AG04449 (cell line): ENCODE data around the gene MMUT.

Experiments
- CTCF ChIA-PET: fragments of 350-600 bp; formaldehyde crosslinking; extraction: SDS; loops from one replicate; lab custom pipeline; 2021; ENCODE audit warnings: antibody characterized with exemption; lab: Yijun Ruan, JAX
- POLR2A ChIA-PET: fragments of 400-600, 350-600 bp; formaldehyde crosslinking; extraction: SDS; loops from one replicate; lab custom pipeline; 2020; ENCODE audit warnings: antibody characterized with exemption, inconsistent platforms; lab: Yijun Ruan, JAX
- DNase-seq: peaks from one replicate; pipeline ENCODE4 v3.0.0-alpha.2; 2010; ENCODE audit warnings: low read depth, low spot score
- H3K4me3 ChIP-seq: 2 replicates; pipeline ENCODE4 v1.5.1; 2011; ENCODE audit warnings: low read depth, mild to moderate bottlenecking, control low read depth, low read length
- TF ChIP-seq, protein P1 (sequence below): IDR thresholded peaks from one replicate; pipeline ENCODE4 v1.5.1; 2011; ENCODE audit warnings: mild to moderate bottlenecking, moderate library complexity, low read length, control low read depth, inconsistent platforms; ENCODE audit not compliant: insufficient read depth; ENCODE audit errors: missing control alignments

MMUT gene

DNA sequence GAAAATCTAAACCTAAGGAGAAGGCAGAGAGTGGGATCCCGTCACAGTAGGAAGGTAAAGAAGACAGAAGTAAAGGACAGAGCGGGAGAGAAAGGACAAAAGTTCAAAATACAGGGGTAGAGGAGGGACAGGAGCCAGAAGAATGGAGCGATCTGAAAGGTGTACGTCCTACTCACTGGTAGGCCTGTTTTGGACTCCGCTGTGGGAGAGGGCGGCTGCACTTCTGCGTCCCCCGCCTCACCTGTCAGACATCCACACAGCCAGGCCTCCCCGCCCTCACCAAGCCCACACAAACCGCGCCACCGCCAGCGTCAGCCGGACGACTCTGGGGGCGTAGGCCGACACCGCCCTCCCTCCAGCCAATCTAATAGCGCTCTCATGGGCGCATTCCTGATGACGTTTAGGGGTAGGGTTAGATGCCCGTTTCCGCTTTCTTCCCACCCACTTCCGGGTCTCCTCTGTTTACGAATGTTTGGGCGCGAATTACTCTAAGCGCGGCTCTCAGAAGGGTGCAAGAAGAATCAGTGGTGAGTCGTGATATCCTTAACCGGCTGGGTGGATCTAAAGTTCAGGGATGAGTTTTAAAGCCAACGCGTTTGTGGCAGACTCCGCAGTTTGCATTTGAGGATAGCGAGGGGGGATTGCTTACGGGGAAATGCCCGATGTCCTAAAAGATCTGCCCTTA is at the start of gene MMUT, which contains the start of gene CENPQ:
Gene MMUT (minus strand): TSS at position 327 of the 685 bp plus-strand sequence. CDS start 3,787 bp downstream, outside the sequence.
Gene CENPQ (plus strand): TSS at position 444 of the 685 bp plus-strand sequence. CDS start 6,807 bp downstream, outside the sequence.
- ChIA-PET CTCF (interaction anchor here (1.6 kb wide), 1 partner anchor 10 kb away, joined by 9 read pairs; no protein-coding TSS in a partner anchor), POLR2A (no interaction called here)
- peak within 1 kb of the TSS; percentile 91 for H3K4me3 ChIP-seq
- DNase-seq: peak; percentile 47
- TF ChIP-seq, protein P1, sequence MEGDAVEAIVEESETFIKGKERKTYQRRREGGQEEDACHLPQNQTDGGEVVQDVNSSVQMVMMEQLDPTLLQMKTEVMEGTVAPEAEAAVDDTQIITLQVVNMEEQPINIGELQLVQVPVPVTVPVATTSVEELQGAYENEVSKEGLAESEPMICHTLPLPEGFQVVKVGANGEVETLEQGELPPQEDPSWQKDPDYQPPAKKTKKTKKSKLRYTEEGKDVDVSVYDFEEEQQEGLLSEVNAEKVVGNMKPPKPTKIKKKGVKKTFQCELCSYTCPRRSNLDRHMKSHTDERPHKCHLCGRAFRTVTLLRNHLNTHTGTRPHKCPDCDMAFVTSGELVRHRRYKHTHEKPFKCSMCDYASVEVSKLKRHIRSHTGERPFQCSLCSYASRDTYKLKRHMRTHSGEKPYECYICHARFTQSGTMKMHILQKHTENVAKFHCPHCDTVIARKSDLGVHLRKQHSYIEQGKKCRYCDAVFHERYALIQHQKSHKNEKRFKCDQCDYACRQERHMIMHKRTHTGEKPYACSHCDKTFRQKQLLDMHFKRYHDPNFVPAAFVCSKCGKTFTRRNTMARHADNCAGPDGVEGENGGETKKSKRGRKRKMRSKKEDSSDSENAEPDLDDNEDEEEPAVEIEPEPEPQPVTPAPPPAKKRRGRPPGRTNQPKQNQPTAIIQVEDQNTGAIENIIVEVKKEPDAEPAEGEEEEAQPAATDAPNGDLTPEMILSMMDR: no peak

- H3K4me3 ChIP-seq: no peak overlapping the region
- CTCF ChIA-PET: no interaction called here
- no peak for DNase-seq
- TF ChIP-seq, protein P1: no peak
- POLR2A ChIA-PET: no interaction called here
These were observed 46.3 kb upstream of the MMUT start for GRCh38 chr6:49509342-49509741.

GRCh38 chr6:49506569-49507111 is 43.6 kb upstream of the MMUT start:
- TF ChIP-seq, protein P1: no peak
- no peak for DNase-seq
- H3K4me3 ChIP-seq: no peak overlapping the region
- CTCF ChIA-PET: no interaction called here
- POLR2A ChIA-PET: no interaction called here

GRCh38 chr6:49504666-49505065 is 41.6 kb upstream of the MMUT start:
- TF ChIP-seq, protein P1: no peak
- no peak for DNase-seq
- POLR2A ChIA-PET: no interaction called here
- H3K4me3 ChIP-seq: no peak overlapping the region
- CTCF ChIA-PET: no interaction called here

- TF ChIP-seq, protein P1: no peak
- CTCF ChIA-PET: no interaction called here
- POLR2A ChIA-PET: no interaction called here
These were observed 36.6 kb upstream of the MMUT start, which contains the start of gene GLYATL3 for GRCh38 chr6:49499623-49500022. Gene GLYATL3 (plus strand): TSS chr6:49499923. CDS start chr6:49511991, 12,068 bp downstream.

GRCh38 chr6:49499126-49499525 is 36.1 kb upstream of the MMUT start:
- TF ChIP-seq, protein P1: no peak
- CTCF ChIA-PET: no interaction called here

More at GRCh38 chr6:49499623-49500022, 36.6 kb upstream of the MMUT start, which contains the start of gene GLYATL3:
- no peak for DNase-seq
- H3K4me3 ChIP-seq: no peak within 1 kb of the TSS

More at GRCh38 chr6:49499126-49499525, 36.1 kb upstream of the MMUT start:
- POLR2A ChIA-PET: no interaction called here
- no peak for DNase-seq
- no peak overlapping the region for H3K4me3 ChIP-seq
